ENCODE results near the gene GLIS1.

Gene GLIS1

GRCh38 chr1:53678938-53679825, 59.8 kb downstream of the GLIS1 start:
- Histone ChIP-seq H3K4me1 (ENCODE audit: control insufficient read depth, low read length) (peaks cover 16% of the 10 kb centered on the region), H3K27ac (ENCODE audit: low read depth, low read length) (no peak overlapping the region), H3K27me3 (ENCODE audit: control insufficient read depth, low read length) (peaks cover 7% of the 10 kb centered on the region; the same call in 1 of the 2 replicates), H3K4me2 (ENCODE audit: low read length) (no peak overlapping the region), H3K79me2 (ENCODE audit: control insufficient read depth, low read length) (no peaks in the 10 kb centered on the region), H3F3A (ENCODE audit: control insufficient read depth, insufficient read depth) (no peaks in the 10 kb centered on the region), H4K20me1 (ENCODE audit: control insufficient read depth, insufficient read depth, low read depth, low read length) (no peaks in the 10 kb centered on the region), H3K9me3 (ENCODE audit: control insufficient read depth, insufficient read depth, low read length) (no peaks in the 10 kb centered on the region), H3K36me3 (ENCODE audit: control insufficient read depth, low read length) (no peaks in the 10 kb centered on the region), H3K4me3 (ENCODE audit: low read length) (no peak overlapping the region), H3K9me2 (replicated peaks; ENCODE audit: control insufficient read depth, low read length) (no peaks in the 10 kb centered on the region)
- no peak for TF ChIP-seq EZH2phosphoT487 (IDR thresholded peaks at IDR 0.05; ENCODE audit: borderline replicate concordance, low read length)
- TF ChIP-seq, protein P1, sequence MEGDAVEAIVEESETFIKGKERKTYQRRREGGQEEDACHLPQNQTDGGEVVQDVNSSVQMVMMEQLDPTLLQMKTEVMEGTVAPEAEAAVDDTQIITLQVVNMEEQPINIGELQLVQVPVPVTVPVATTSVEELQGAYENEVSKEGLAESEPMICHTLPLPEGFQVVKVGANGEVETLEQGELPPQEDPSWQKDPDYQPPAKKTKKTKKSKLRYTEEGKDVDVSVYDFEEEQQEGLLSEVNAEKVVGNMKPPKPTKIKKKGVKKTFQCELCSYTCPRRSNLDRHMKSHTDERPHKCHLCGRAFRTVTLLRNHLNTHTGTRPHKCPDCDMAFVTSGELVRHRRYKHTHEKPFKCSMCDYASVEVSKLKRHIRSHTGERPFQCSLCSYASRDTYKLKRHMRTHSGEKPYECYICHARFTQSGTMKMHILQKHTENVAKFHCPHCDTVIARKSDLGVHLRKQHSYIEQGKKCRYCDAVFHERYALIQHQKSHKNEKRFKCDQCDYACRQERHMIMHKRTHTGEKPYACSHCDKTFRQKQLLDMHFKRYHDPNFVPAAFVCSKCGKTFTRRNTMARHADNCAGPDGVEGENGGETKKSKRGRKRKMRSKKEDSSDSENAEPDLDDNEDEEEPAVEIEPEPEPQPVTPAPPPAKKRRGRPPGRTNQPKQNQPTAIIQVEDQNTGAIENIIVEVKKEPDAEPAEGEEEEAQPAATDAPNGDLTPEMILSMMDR (IDR thresholded peaks at IDR 0.05; ENCODE audit: low read depth, low read length, poor library complexity, severe bottlenecking): no peak

GRCh38 chr1:53678507-53678906, 60.5 kb downstream of the GLIS1 start:
- Histone ChIP-seq H3K9me3 (ENCODE audit: control insufficient read depth, insufficient read depth, low read length) (no peaks in the 10 kb centered on the region), H3K4me1 (ENCODE audit: control insufficient read depth, low read length) (peaks cover 16% of the 10 kb centered on the region), H3K4me2 (ENCODE audit: low read length) (no peak overlapping the region)

DNA sequence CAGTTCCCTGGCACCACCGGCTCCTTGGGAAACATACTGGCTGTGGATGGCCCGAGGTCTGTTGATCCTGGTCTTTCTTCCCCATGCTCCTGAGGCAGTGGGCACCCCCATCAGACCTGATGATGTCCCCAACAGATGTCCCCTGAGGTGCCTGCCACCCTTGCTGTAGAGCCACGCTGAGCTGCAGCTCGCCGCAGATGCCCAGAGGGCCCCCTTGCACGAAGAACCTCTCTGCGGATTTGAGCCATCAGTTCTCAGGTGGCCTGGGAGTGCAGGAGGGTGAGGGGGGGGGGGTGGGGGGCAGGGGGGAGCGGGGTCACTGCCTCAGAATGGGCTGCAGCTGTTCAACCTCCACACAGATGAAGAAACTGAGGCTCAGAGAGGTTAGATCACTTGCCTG, 60.9 kb downstream of the GLIS1 start:
- H3K9me3 ChIP-seq (ENCODE audit: control insufficient read depth, insufficient read depth, low read length): no peaks in the 10 kb centered on the region
- H3F3A ChIP-seq (ENCODE audit: control insufficient read depth, insufficient read depth): no peaks in the 10 kb centered on the region
- H3K36me3 ChIP-seq (ENCODE audit: control insufficient read depth, low read length): no peaks in the 10 kb centered on the region
- H3K27ac ChIP-seq (ENCODE audit: low read depth, low read length): no peak overlapping the region
- H3K4me3 ChIP-seq (ENCODE audit: low read length): no peak overlapping the region
- H3K9me2 ChIP-seq (replicated peaks; ENCODE audit: control insufficient read depth, low read length): no peaks in the 10 kb centered on the region
- no peaks in the 10 kb centered on the region for H4K20me1 ChIP-seq (ENCODE audit: control insufficient read depth, insufficient read depth, low read depth, low read length)
- peaks cover 7% of the 10 kb centered on the region; the same call in 1 of the 2 replicates for H3K27me3 ChIP-seq (ENCODE audit: control insufficient read depth, low read length)
- TF ChIP-seq EZH2phosphoT487 (IDR thresholded peaks at IDR 0.05; ENCODE audit: borderline replicate concordance, low read length): no peak
- TF ChIP-seq, protein P1 (IDR thresholded peaks at IDR 0.05; ENCODE audit: low read depth, low read length, poor library complexity, severe bottlenecking): no peak
- no peaks in the 10 kb centered on the region for H3K79me2 ChIP-seq (ENCODE audit: control insufficient read depth, low read length)
- H3K4me2 ChIP-seq (ENCODE audit: low read length): no peak overlapping the region
- peaks cover 16% of the 10 kb centered on the region for H3K4me1 ChIP-seq (ENCODE audit: control insufficient read depth, low read length)

More at GRCh38 chr1:53678507-53678906, 60.5 kb downstream of the GLIS1 start:
- Histone ChIP-seq H3F3A (ENCODE audit: control insufficient read depth, insufficient read depth) (no peaks in the 10 kb centered on the region), H3K27ac (ENCODE audit: low read depth, low read length) (no peak overlapping the region), H3K27me3 (ENCODE audit: control insufficient read depth, low read length) (peaks cover 7% of the 10 kb centered on the region; the same call in 1 of the 2 replicates), H4K20me1 (ENCODE audit: control insufficient read depth, insufficient read depth, low read depth, low read length) (no peaks in the 10 kb centered on the region), H3K9me2 (replicated peaks; ENCODE audit: control insufficient read depth, low read length) (no peaks in the 10 kb centered on the region), H3K4me3 (ENCODE audit: low read length) (no peak overlapping the region), H3K36me3 (ENCODE audit: control insufficient read depth, low read length) (no peaks in the 10 kb centered on the region), H3K79me2 (ENCODE audit: control insufficient read depth, low read length) (no peaks in the 10 kb centered on the region)
- TF ChIP-seq EZH2phosphoT487 (IDR thresholded peaks at IDR 0.05; ENCODE audit: borderline replicate concordance, low read length): no peak
- TF ChIP-seq, protein P1 (IDR thresholded peaks at IDR 0.05; ENCODE audit: low read depth, low read length, poor library complexity, severe bottlenecking): no peak

Data from DOHH2 (cell line).